GM12878 (cell line): ENCODE results near the gene KLF8. TPM values are rescaled to one million over a fixed set of nuclear protein-coding genes. Genes with fewer than 3 reads are reported as not detected.

ENCODE experiments used
- ATAC-seq: fragments of 200-7000 bp; cut with Tn5 transposase; 3 replicates; pipeline ENCODE4 v1.9.1; 2020; ENCODE audit warnings: mild to moderate bottlenecking, moderate library complexity
- BruUV-seq: library from RNA; stranded (reverse); fragments of 400-500 nt; replicated peaks from 2 replicates; lab custom pipeline; 2021; lab: Mats Ljungman, UMichigan
- CTCF ChIA-PET: fragments of 300-600 bp; sonication (Branson Sonifier 250); formaldehyde crosslinking; extraction: SDS; loops from one replicate; lab custom pipeline; 2021; ENCODE audit warnings: inconsistent platforms; lab: Yijun Ruan, JAX
- POLR2A ChIA-PET: fragments of 350-600 bp; formaldehyde crosslinking; extraction: SDS; loops from one replicate; lab custom pipeline; 2021; ENCODE audit warnings: inconsistent platforms; lab: Charles Lee
- RAD21 ChIA-PET: fragments of 300-600 bp; sonication (Branson Sonifier 250); formaldehyde crosslinking; loops from one replicate; lab custom pipeline; 2023; ENCODE audit warnings: antibody characterized with exemption; ENCODE audit not compliant: unreplicated experiment; lab: Charles Lee
- SMC1A ChIA-PET: fragments of 300-600 bp; sonication (Branson Sonifier 250); formaldehyde crosslinking; loops from one replicate; lab custom pipeline; 2023; ENCODE audit not compliant: unreplicated experiment, uncharacterized antibody; lab: Charles Lee
- DNase-seq: peaks from one replicate; pipeline ENCODE4 v3.0.0-alpha.2; 2011; ENCODE audit warnings: low read depth, low spot score
- FAIRE-seq: peaks from 3 replicates; lab custom pipeline; 2011; peaks lifted over from hg19 to GRCh38; lab: Jason Lieb, UNC
- H2AFZ ChIP-seq: 2 replicates; pipeline ENCODE4 v1.6.0; 2011; ENCODE audit warnings: low read depth, low read length, control low read depth; ENCODE audit not compliant: control insufficient read depth
- H3K27ac ChIP-seq: 2 replicates; pipeline ENCODE4 v1.5.1; 2011; ENCODE audit warnings: control low read depth; ENCODE audit not compliant: control insufficient read depth, insufficient read depth
- H3K27me3 ChIP-seq, 2 experiments: replicated peaks in 1 of 2; 2 replicates each; pipeline versions ENCODE4 v1.6.0 to v1.6.1; 2011; ENCODE audit warnings: low read length in 1 of 2; ENCODE audit not compliant: control insufficient read depth in 2 of 2, insufficient read depth in 2 of 2
- H3K36me3 ChIP-seq, 2 experiments: 2 replicates each; pipeline ENCODE4 v1.5.1; 2011; ENCODE audit warnings: low read length in 1 of 2; ENCODE audit not compliant: control insufficient read depth in 2 of 2, insufficient read depth in 2 of 2
- H3K4me1 ChIP-seq: 2 replicates; pipeline ENCODE4 v1.6.1; 2011; ENCODE audit warnings: mild to moderate bottlenecking, low read length, moderate library complexity, mixed read lengths; ENCODE audit not compliant: control insufficient read depth, insufficient read depth
- H3K4me2 ChIP-seq: 2 replicates; pipeline ENCODE4 v1.6.0; 2011; ENCODE audit warnings: control low read depth; ENCODE audit not compliant: control insufficient read depth, insufficient read depth
- H3K4me3 ChIP-seq: fragments of 200-600 bp; sonication (generic); 2 replicates; pipeline ENCODE4 v1.5.1; 2016
- H3K79me2 ChIP-seq: 2 replicates; pipeline ENCODE4 v1.6.0; 2011; ENCODE audit warnings: low read length; ENCODE audit not compliant: control insufficient read depth, insufficient read depth
- H3K9ac ChIP-seq: 2 replicates; pipeline ENCODE4 v1.8.0; 2011; ENCODE audit warnings: low read length, control low read depth, mixed read lengths; ENCODE audit not compliant: control insufficient read depth, insufficient read depth
- H3K9me3 ChIP-seq: replicated peaks from 3 replicates; pipeline ENCODE4 v1.5.1; 2011; ENCODE audit warnings: mild to moderate bottlenecking, low read length; ENCODE audit not compliant: control insufficient read depth, insufficient read depth
- H4K20me1 ChIP-seq: 2 replicates; pipeline ENCODE4 v1.6.0; 2011; ENCODE audit not compliant: control insufficient read depth, insufficient read depth
- CBFB ChIP-seq: IDR thresholded peaks from 2 replicates; pipeline ENCODE4 v1.6.1; 2016; ENCODE audit warnings: antibody characterized with exemption, low read depth
- CREB1 ChIP-seq: IDR thresholded peaks from 2 replicates; pipeline ENCODE4 v1.6.1; 2012; ENCODE audit warnings: low read depth, mild to moderate bottlenecking, inconsistent platforms
- GABPA ChIP-seq: IDR thresholded peaks from 2 replicates; pipeline ENCODE4 v1.6.1; 2014; ENCODE audit warnings: antibody characterized with exemption, low read depth, mild to moderate bottlenecking, inconsistent platforms
- HDGF ChIP-seq: fragments of 450-650 bp; IDR thresholded peaks from 2 replicates; pipeline ENCODE4 v1.6.1; 2016; ENCODE audit warnings: antibody characterized with exemption
- IKZF1 ChIP-seq: fragments of 450-650 bp; conservative IDR thresholded peaks from 2 replicates; pipeline ENCODE4 v1.6.1; 2017; ENCODE audit warnings: antibody characterized with exemption, mild to moderate bottlenecking
- MTA2 ChIP-seq: fragments of 450-650 bp; IDR thresholded peaks from 2 replicates; pipeline ENCODE4 v1.6.1; 2016; ENCODE audit warnings: low read depth, mild to moderate bottlenecking, moderate library complexity
- NR2F1 ChIP-seq: fragments of 450-650 bp; conservative IDR thresholded peaks from 2 replicates; pipeline ENCODE4 v1.6.1; 2017; ENCODE audit warnings: mild to moderate bottlenecking
- NRF1 ChIP-seq: conservative IDR thresholded peaks from 2 replicates; pipeline ENCODE4 v1.6.1; 2011; ENCODE audit warnings: mild to moderate bottlenecking, low read depth, low read length, improper control_type of control experiment
- PBX3 ChIP-seq: IDR thresholded peaks from 2 replicates; pipeline ENCODE4 v1.6.1; 2011; ENCODE audit warnings: mild to moderate bottlenecking, low read depth, low read length, moderate library complexity; ENCODE audit not compliant: insufficient replicate concordance
- POLR2AphosphoS2 ChIP-seq: IDR thresholded peaks from 2 replicates; pipeline ENCODE4 v1.6.1; 2011; ENCODE audit warnings: low read depth, mild to moderate bottlenecking, low read length, improper control_type of control experiment, moderate library complexity
- POU2F2 ChIP-seq: IDR thresholded peaks from 3 replicates; pipeline ENCODE4 v1.6.1; 2011; ENCODE audit warnings: low read depth, mild to moderate bottlenecking, low read length, borderline replicate concordance
- RB1 ChIP-seq: fragments of 450-650 bp; formaldehyde crosslinking; IDR thresholded peaks from 2 replicates; pipeline ENCODE4 v1.6.1; 2017; ENCODE audit warnings: mild to moderate bottlenecking, borderline replicate concordance
- RUNX3 ChIP-seq: IDR thresholded peaks from 2 replicates; pipeline ENCODE4 v1.6.1; 2012; ENCODE audit warnings: low read length, inconsistent platforms
- SMARCA5 ChIP-seq: fragments of 450-650 bp; IDR thresholded peaks from 2 replicates; pipeline ENCODE4 v1.6.1; 2017; ENCODE audit warnings: mild to moderate bottlenecking
- SPI1 ChIP-seq: IDR thresholded peaks from 2 replicates; pipeline ENCODE4 v1.6.1; 2011; ENCODE audit warnings: low read depth, mild to moderate bottlenecking, low read length, moderate library complexity, borderline replicate concordance; ENCODE audit not compliant: insufficient read depth
- STAT3 ChIP-seq: IDR thresholded peaks from 2 replicates; pipeline ENCODE4 v1.6.1; 2011; ENCODE audit warnings: low read depth, low read length, improper control_type of control experiment
- TCF12 ChIP-seq: IDR thresholded peaks from 2 replicates; pipeline ENCODE4 v1.6.1; 2011; ENCODE audit warnings: low read depth, mild to moderate bottlenecking, low read length
- ZBTB4 ChIP-seq: fragments of 450-650 bp; formaldehyde crosslinking; IDR thresholded peaks from 2 replicates; pipeline ENCODE4 v1.4.0; 2022; ENCODE audit warnings: mild to moderate bottlenecking, moderate library complexity
- WGBS: methylation state at CpG from one replicate; pipeline ENCODE4 v1.1.6; 2016; ENCODE audit warnings: low lambda C conversion rate; ENCODE audit not compliant: insufficient replicate concordance, insufficient coverage; ENCODE audit errors: missing lambda C conversion rate; 5-methylcytosine and 5-hydroxymethylcytosine counted together
- in situ Hi-C: fragments of 300-500 bp; cut with MboI; formaldehyde crosslinking; loops from 9 replicates; pipeline ENCODE4 v1.14.3; 2018; ENCODE audit warnings: mixed read lengths
- intact Hi-C: fragments of 100-400 bp; cut with micrococcal nuclease; formaldehyde crosslinking; loops from one replicate; pipeline ENCODE4 v1.14.2; 2022; ENCODE audit not compliant: unreplicated experiment
- polyA plus RNA-seq, 11 experiments: library from polyadenylated mRNA; depleted of rRNA in 4 of 11; unstranded in 6 of 11; stranded (reverse) in 5 of 11; fragments of >200 nt; fragmentation: Nextera tagmentation in 4 of 11; fragmentation: Illumina TruSeq in 1 of 11; extraction: Ambion mirVana in 4 of 11; extraction: Trizol in 1 of 11; gene quantifications; 1 replicate in 1 of 11; 2 replicates in 10 of 11; pipeline versions ENCODE4 v1.2.1 to v1.2.3, GENCODE V29; 2011 to 2016; ENCODE audit warnings: inconsistent platforms in 2 of 11, missing spikeins in 2 of 11, low read depth in 1 of 11
- total RNA-seq, 4 experiments: library from RNA; depleted of rRNA in 3 of 4; stranded (reverse); fragments of >200 nt in 3 of 4; fragmentation: Illumina TruSeq in 1 of 4; extraction: Trizol in 1 of 4; gene quantifications; 2 replicates each; pipeline versions ENCODE4 v1.2.1 to v1.2.3, GENCODE V29; 2013 to 2021
- TF ChIP-seq, protein P1 (sequence below): fragments of 150-350 bp; IDR thresholded peaks from 2 replicates; pipeline ENCODE4 v1.6.1; 2014; ENCODE audit warnings: mild to moderate bottlenecking, low read depth, low read length

The KLF8 gene
- total and polyA plus RNA-seq, 10 of the 15 experiments (the other 5 are each of a cell fraction or from before 2014, with no cell fraction given) = 0.31 to 27.3 (median 0.99) TPM

DNA sequence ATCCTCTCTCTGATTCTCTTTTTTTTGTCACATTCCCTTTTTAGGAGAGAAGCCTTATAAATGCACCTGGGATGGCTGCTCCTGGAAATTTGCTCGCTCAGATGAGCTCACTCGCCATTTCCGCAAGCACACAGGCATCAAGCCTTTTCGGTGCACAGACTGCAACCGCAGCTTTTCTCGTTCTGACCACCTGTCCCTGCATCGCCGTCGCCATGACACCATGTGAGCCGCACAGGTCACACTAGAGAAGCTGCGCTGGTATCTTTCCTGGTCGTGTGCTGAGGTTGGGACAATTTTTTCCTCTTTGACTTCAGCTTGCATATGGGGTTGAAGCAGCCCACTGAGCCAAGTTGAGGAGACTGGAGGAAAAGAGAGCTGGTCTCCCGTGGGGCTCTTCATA, 52.1 kb downstream of the KLF8 start (continued):
- no peak for TF ChIP-seq PBX3

GRCh38 chrX:56288608-56289007, 56.5 kb downstream of the KLF8 start:
- FAIRE-seq (no peak), ATAC-seq (no peak), DNase-seq (no peak)
- ChIA-PET CTCF (no interaction called here), RAD21 (no interaction called here), SMC1A (no interaction called here), POLR2A (no interaction called here)
- Histone ChIP-seq H3K4me2 (no peak overlapping the region), H3K9ac (no peak overlapping the region), H3K79me2 (no peaks in the 10 kb centered on the region), H3K9me3 (no peaks in the 10 kb centered on the region), H3K36me3 (no peaks in the 10 kb centered on the region; a peak in 1 of 4 replicates), H3K4me1 (no peaks in the 10 kb centered on the region), H2AFZ (no peak overlapping the region), H4K20me1 (no peaks in the 10 kb centered on the region), H3K27me3 (no peaks in the 10 kb centered on the region), H3K27ac (no peak overlapping the region), H3K4me3 (no peak overlapping the region)
- in situ Hi-C loops (loop anchor here (10.0 to 25.0 kb wide), 2 partner anchors 426 to 699 kb away; partner anchors contain the start of gene SPIN3), intact Hi-C loops (loop anchor here (10.0 kb wide), 1 partner anchor 276 kb away; the partner anchor contains the start of gene UBQLN2)
- BruUV-seq = no TSS peak
- WGBS = 0% methylated on average over 2 of the region's 2 CpGs
- TF ChIP-seq RUNX3 = no peak
- TF ChIP-seq POU2F2 = no peak
- TF ChIP-seq NR2F1 = no peak
- no peak for TF ChIP-seq TCF12
- TF ChIP-seq IKZF1 = no peak
- no peak for TF ChIP-seq CREB1
- no peak for TF ChIP-seq NRF1
- no peak for TF ChIP-seq RB1
- no peak for TF ChIP-seq HDGF
- TF ChIP-seq POLR2AphosphoS2 = no peak
- TF ChIP-seq GABPA = no peak
- TF ChIP-seq STAT3 = no peak
- no peak for TF ChIP-seq MTA2
- no peak for TF ChIP-seq CBFB
- TF ChIP-seq, protein P1, sequence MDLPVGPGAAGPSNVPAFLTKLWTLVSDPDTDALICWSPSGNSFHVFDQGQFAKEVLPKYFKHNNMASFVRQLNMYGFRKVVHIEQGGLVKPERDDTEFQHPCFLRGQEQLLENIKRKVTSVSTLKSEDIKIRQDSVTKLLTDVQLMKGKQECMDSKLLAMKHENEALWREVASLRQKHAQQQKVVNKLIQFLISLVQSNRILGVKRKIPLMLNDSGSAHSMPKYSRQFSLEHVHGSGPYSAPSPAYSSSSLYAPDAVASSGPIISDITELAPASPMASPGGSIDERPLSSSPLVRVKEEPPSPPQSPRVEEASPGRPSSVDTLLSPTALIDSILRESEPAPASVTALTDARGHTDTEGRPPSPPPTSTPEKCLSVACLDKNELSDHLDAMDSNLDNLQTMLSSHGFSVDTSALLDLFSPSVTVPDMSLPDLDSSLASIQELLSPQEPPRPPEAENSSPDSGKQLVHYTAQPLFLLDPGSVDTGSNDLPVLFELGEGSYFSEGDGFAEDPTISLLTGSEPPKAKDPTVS = no peak
- no peak for TF ChIP-seq SPI1
- TF ChIP-seq SMARCA5 = no peak
- no peak for TF ChIP-seq ZBTB4 (CRISPR knock-in tag)
